ENCODE data around the gene KLF13. TPM values are rescaled to one million over a fixed set of nuclear protein-coding genes. Genes with fewer than 3 reads are reported as not detected.
"Not testable (repeated sequence)": the region's sequence is repeated elsewhere in the genome, so short reads cannot be mapped to it uniquely, and the experiment has no call there.

Gene KLF13
- total and polyA plus RNA-seq, 3 experiments from 2014 or later = 109 to 147 (median 145) TPM

DNA sequence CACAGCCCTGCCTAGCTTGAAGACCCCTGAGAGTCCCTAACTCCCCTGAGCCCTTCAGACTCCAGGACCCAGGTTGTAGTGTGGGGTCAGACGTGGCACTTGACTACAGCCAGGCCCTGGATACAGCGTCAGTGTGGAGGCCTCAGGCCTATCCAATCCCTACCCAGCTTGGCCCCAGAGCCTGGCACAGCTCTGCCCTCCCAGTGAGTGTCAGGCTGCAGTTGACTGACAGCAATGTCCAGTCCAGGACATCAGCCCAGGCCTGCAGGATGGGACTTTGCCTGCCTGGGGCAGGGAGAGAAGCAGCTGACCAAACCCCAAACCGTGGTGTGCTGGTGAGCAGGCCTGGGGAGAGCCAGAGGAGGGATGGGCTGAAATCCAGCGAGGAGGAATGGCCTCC lies 27.3 kb downstream of the KLF13 start:
- H3K27me3 ChIP-seq (ENCODE audit: insufficient read depth, low read length, poor library complexity, severe bottlenecking) = no peaks in the 10 kb centered on the region
- ChIA-PET CTCF (interaction anchor here (0.8 to 13.0 kb wide), 7 partner anchors 9 to 153 kb away, joined by 3 to 224 read pairs (median 4); no protein-coding TSS in a partner anchor), POLR2A (interaction anchor here (1.0 to 2.1 kb wide), 3 partner anchors 25 to 81 kb away, joined by 4 to 11 read pairs (median 8); partner anchors contain the start of gene KLF13)
- peaks cover 0 to 1% of the 10 kb centered on the region in 2 donors for H3K27me3 Mint-ChIP-seq
- H3K9me3 ChIP-seq (ENCODE audit: low read length) = no peaks in the 10 kb centered on the region
- H3K4me3 Mint-ChIP-seq = peak overlapping the region; percentile 73 to 87 (median 82)
- H3K27ac Mint-ChIP-seq = peak overlapping the region; percentile 90 to 98 (median 96)
- no peaks in the 10 kb centered on the region for H3K9me3 Mint-ChIP-seq
- H3K36me3 ChIP-seq (ENCODE audit: insufficient read depth, low read length) = no peaks in the 10 kb centered on the region
- no peak for DNase-seq
- H3K4me3 ChIP-seq (ENCODE audit: low read length) = peak overlapping the region; percentile 33
- peak overlapping the region; percentile 67 for H3K27ac ChIP-seq (ENCODE audit: low read depth, low read length)
- H3K4me1 ChIP-seq (ENCODE audit: insufficient read depth, low read length) = peaks cover 100% of the 10 kb centered on the region
- peaks cover 96 to 99% (median 98%) of the 10 kb centered on the region in 3 donors for H3K4me1 Mint-ChIP-seq
- peaks cover 0 to 62% (median 11%) of the 10 kb centered on the region in 3 donors for H3K36me3 Mint-ChIP-seq

DNA sequence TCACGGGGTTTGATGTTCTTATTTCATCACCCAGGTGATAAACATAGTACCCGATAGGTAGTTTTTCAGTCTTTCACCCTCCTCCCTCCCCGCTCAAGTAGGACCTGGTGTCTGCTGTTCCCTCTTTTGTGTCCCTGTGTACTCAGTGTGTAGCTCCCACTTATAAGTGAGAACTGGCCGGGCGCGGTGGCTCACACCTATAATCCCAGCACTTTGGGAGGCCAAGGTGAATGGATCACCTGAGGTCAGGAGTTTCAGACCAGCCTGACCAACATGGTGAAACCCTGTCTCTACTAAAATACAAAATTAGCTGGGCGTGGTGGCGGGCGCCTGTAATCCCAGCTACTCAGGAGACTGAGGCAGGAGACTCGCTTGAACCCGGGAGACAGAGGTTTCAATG lies 29.5 kb downstream of the KLF13 start:
- DNase-seq; H3K27ac ChIP-seq (ENCODE audit: low read depth, low read length); H3K27me3 Mint-ChIP-seq; H3K36me3 ChIP-seq (ENCODE audit: insufficient read depth, low read length); H3K9me3 Mint-ChIP-seq; H3K27me3 ChIP-seq (ENCODE audit: insufficient read depth, low read length, poor library complexity, severe bottlenecking); H3K9me3 ChIP-seq (ENCODE audit: low read length): not testable (repeated sequence)
- ChIA-PET CTCF (interaction anchor here (1.0 to 15.0 kb wide), 7 partner anchors 4 to 133 kb away, joined by 3 to 224 read pairs (median 19); no protein-coding TSS in a partner anchor), POLR2A (interaction anchor here (1.0 to 12.8 kb wide), 5 partner anchors 10 to 79 kb away, joined by 3 to 145 read pairs (median 7); no protein-coding TSS in a partner anchor)
- H3K4me3 ChIP-seq (ENCODE audit: low read length) = peak overlapping the region; percentile 55
- peaks cover 100% of the 10 kb centered on the region for H3K4me1 ChIP-seq (ENCODE audit: insufficient read depth, low read length)
- Mint-ChIP-seq H3K4me3 (peak overlapping the region in 6 of 7 donors; percentile 80 to 85 (median 82)), H3K36me3 (peaks cover 0 to 52% (median 9%) of the 10 kb centered on the region in 3 donors), H3K27ac (peak overlapping the region; percentile 83 to 99 (median 95)), H3K4me1 (peaks cover 95 to 98% (median 96%) of the 10 kb centered on the region in 3 donors)

DNA sequence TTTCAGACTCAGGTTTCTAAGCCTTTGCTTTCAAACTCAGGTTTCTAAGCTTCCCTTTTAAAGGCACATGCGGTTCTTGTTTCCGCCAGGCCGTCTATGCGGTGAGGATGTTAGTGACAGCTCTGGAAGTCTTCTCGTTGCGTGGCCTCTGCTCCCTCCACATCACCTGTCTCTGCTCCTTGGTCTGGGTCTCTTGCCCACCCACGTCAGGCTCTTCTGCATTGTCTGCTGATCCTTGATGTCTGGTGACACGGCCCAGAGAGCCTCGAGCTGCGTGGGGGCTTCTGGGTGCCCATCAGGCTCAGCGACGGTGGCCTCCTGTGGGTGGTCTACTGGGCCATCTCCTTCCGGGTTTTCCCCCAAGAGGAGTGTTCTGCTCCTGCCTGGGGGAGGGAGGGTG lies 30.5 kb downstream of the KLF13 start:
- Mint-ChIP-seq H3K4me3 (peak overlapping the region; percentile 80 to 85 (median 83)), H3K27me3 (peaks cover 0 to 1% of the 10 kb centered on the region in 2 donors)
- DNase-seq = peak in 2 of 5 donors; percentile 60 to 69

DNA sequence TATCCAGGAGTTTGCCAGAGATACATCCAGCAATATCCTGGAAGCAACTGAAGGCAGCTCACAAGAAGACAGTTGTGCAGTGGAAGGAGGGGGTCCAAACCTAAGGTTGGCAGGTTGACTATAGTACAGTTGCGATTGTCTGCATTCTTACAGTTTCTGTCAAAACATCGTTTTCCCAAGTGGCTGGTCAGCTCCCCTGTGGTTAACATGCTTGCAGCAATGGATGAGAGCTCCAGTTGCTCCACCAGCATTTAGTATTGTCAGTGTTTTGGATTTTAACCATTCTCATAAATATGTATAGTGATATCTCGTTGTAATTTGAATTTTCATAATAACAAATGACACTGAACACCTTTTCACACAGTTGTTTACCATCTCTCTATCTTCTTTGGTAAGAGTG lies 31.5 kb downstream of the KLF13 start:
- Histone ChIP-seq H3K4me1 (ENCODE audit: insufficient read depth, low read length) (peaks cover 100% of the 10 kb centered on the region), H3K9me3 (ENCODE audit: low read length) (no peaks in the 10 kb centered on the region), H3K27me3 (ENCODE audit: insufficient read depth, low read length, poor library complexity, severe bottlenecking) (no peaks in the 10 kb centered on the region), H3K36me3 (ENCODE audit: insufficient read depth, low read length) (no peaks in the 10 kb centered on the region), H3K4me3 (ENCODE audit: low read length) (peak overlapping the region; percentile 23), H3K27ac (ENCODE audit: low read depth, low read length) (no peak overlapping the region)
- H3K4me3 Mint-ChIP-seq = peak overlapping the region; percentile 48 to 85 (median 82)
- H3K36me3 Mint-ChIP-seq = peaks cover 0 to 42% (median 9%) of the 10 kb centered on the region in 3 donors
- POLR2A ChIA-PET = interaction anchor here (0.9 to 12.8 kb wide), 6 partner anchors 8 to 144 kb away, joined by 3 to 145 read pairs (median 8); partner anchors contain the start of gene KLF13
- peaks cover 0 to 1% of the 10 kb centered on the region in 2 donors for H3K27me3 Mint-ChIP-seq
- CTCF ChIA-PET = interaction anchor here (0.6 to 15.0 kb wide), 8 partner anchors 5 to 150 kb away, joined by 3 to 224 read pairs (median 16); no protein-coding TSS in a partner anchor
- H3K27ac Mint-ChIP-seq = peak overlapping the region; percentile 83 to 99 (median 94)
- peaks cover 95 to 98% (median 96%) of the 10 kb centered on the region in 3 donors for H3K4me1 Mint-ChIP-seq
- no peaks in the 10 kb centered on the region for H3K9me3 Mint-ChIP-seq
- no peak for DNase-seq

More for the DNA sequence above, 30.5 kb downstream of the KLF13 start:
- peaks cover 95 to 98% (median 96%) of the 10 kb centered on the region in 3 donors for H3K4me1 Mint-ChIP-seq
- Histone ChIP-seq H3K9me3 (ENCODE audit: low read length) (no peaks in the 10 kb centered on the region), H3K4me1 (ENCODE audit: insufficient read depth, low read length) (peaks cover 100% of the 10 kb centered on the region), H3K27me3 (ENCODE audit: insufficient read depth, low read length, poor library complexity, severe bottlenecking) (no peaks in the 10 kb centered on the region), H3K36me3 (ENCODE audit: insufficient read depth, low read length) (no peaks in the 10 kb centered on the region), H3K27ac (ENCODE audit: low read depth, low read length) (peak overlapping the region; percentile 38), H3K4me3 (ENCODE audit: low read length) (peak overlapping the region; percentile 55)
- ChIA-PET CTCF (interaction anchor here (1.1 to 15.0 kb wide), 9 partner anchors 5 to 142 kb away, joined by 3 to 224 read pairs (median 13); no protein-coding TSS in a partner anchor), POLR2A (interaction anchor here (0.9 to 12.8 kb wide), 8 partner anchors 9 to 143 kb away, joined by 3 to 145 read pairs (median 6); no protein-coding TSS in a partner anchor)
- peak overlapping the region; percentile 83 to 99 (median 95) for H3K27ac Mint-ChIP-seq
- no peaks in the 10 kb centered on the region for H3K9me3 Mint-ChIP-seq
- peaks cover 0 to 46% (median 9%) of the 10 kb centered on the region in 3 donors for H3K36me3 Mint-ChIP-seq

DNA sequence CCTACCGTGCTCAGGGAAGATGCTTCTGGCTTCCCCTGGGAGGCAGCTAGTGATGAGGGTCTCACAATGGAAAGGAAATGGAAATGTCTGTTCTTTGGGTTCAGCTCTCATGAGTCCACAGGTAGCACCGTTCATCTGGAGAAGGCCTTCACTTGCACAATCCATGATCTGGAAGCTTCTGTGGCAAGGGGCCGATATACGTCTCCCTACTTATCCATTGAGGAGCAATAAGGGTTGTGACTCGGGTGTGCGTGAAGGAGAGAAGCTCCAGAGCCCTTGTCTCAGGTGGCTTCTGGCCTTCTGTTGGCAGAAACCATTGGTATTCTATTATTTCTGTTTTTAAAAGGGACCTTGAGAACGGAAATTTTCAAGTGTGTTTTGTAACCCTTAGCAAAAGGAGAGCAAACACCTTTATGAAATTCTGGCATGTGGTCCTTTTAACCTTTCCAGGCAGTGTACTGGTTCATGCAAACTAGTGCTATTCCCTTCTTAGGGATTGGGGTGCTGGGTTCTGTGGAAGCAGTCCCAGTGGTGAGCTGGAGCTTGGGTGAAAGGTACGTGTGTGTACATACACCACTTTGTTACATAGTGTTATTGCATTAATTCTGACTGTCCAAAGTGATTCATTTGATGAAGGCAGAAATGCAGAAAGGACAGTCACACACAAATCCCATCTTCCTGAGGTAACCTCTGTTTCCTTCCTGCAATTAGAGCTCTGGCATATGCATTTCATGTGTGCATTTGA lies 32.5 kb downstream of the KLF13 start:
- POLR2A ChIA-PET = interaction anchor here (5.3 to 12.8 kb wide), 2 partner anchors 14 to 32 kb away, joined by 62 to 145 read pairs; partner anchors contain the start of gene KLF13
- Histone ChIP-seq H3K27ac (ENCODE audit: low read depth, low read length) (peak overlapping the region; percentile 90), H3K9me3 (ENCODE audit: low read length) (no peaks in the 10 kb centered on the region), H3K27me3 (ENCODE audit: insufficient read depth, low read length, poor library complexity, severe bottlenecking) (no peaks in the 10 kb centered on the region), H3K4me3 (ENCODE audit: low read length) (peak overlapping the region; percentile 56), H3K4me1 (ENCODE audit: insufficient read depth, low read length) (peaks cover 100% of the 10 kb centered on the region), H3K36me3 (ENCODE audit: insufficient read depth, low read length) (no peaks in the 10 kb centered on the region)
- H3K27ac Mint-ChIP-seq = peak overlapping the region; percentile 83 to 99 (median 95)
- no peaks in the 10 kb centered on the region for H3K9me3 Mint-ChIP-seq
- peaks cover 0 to 44% (median 9%) of the 10 kb centered on the region in 3 donors for H3K36me3 Mint-ChIP-seq
- CTCF ChIA-PET = interaction anchor here (0.6 to 15.0 kb wide), 7 partner anchors 7 to 151 kb away, joined by 3 to 224 read pairs (median 26); no protein-coding TSS in a partner anchor
- peaks cover 0 to 1% of the 10 kb centered on the region in 2 donors for H3K27me3 Mint-ChIP-seq
- H3K4me3 Mint-ChIP-seq = peak overlapping the region; percentile 56 to 85 (median 82)
- H3K4me1 Mint-ChIP-seq = peaks cover 96 to 98% (median 97%) of the 10 kb centered on the region in 3 donors
- no peak for DNase-seq

DNA sequence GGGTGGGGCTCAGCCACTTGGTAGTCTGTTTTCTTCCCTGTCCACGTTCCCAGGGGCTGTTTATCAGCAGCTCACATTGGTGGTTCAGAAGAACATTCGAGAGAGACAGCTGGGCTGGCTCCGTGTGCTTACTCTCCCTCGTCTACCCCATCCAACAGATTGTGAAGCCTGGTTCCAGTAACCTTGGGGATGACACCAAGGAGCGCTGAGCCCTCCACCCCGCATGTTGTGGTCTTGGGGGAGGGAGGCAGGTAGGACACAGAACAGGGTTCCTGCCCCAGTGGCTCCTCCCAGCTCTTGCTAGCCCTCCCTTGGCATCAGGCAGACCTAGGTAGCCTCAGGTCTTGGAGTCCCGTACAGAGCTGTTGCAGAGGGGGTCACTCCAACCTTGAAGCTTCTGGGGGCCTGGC lies 33.1 kb downstream of the KLF13 start:
- DNase-seq = no peak
- CTCF ChIA-PET = interaction anchor here (2.3 to 15.0 kb wide), 7 partner anchors 8 to 145 kb away, joined by 8 to 224 read pairs (median 26); no protein-coding TSS in a partner anchor
- peak overlapping the region; percentile 56 to 85 (median 72) for H3K4me3 Mint-ChIP-seq
- Histone ChIP-seq H3K27ac (ENCODE audit: low read depth, low read length) (peak overlapping the region; percentile 90), H3K9me3 (ENCODE audit: low read length) (no peaks in the 10 kb centered on the region), H3K4me3 (ENCODE audit: low read length) (peak overlapping the region; percentile 56), H3K27me3 (ENCODE audit: insufficient read depth, low read length, poor library complexity, severe bottlenecking) (no peaks in the 10 kb centered on the region), H3K4me1 (ENCODE audit: insufficient read depth, low read length) (peaks cover 100% of the 10 kb centered on the region), H3K36me3 (ENCODE audit: insufficient read depth, low read length) (no peaks in the 10 kb centered on the region)
- peaks cover 0 to 45% (median 8%) of the 10 kb centered on the region in 3 donors for H3K36me3 Mint-ChIP-seq
- peak overlapping the region; percentile 83 to 99 (median 95) for H3K27ac Mint-ChIP-seq
- peaks cover 0 to 1% of the 10 kb centered on the region in 2 donors for H3K27me3 Mint-ChIP-seq
- no peaks in the 10 kb centered on the region for H3K9me3 Mint-ChIP-seq
- POLR2A ChIA-PET = interaction anchor here (0.9 to 12.8 kb wide), 5 partner anchors 15 to 124 kb away, joined by 3 to 145 read pairs (median 15); partner anchors contain the start of gene KLF13
- peaks cover 98 to 100% (median 99%) of the 10 kb centered on the region in 3 donors for H3K4me1 Mint-ChIP-seq

DNA sequence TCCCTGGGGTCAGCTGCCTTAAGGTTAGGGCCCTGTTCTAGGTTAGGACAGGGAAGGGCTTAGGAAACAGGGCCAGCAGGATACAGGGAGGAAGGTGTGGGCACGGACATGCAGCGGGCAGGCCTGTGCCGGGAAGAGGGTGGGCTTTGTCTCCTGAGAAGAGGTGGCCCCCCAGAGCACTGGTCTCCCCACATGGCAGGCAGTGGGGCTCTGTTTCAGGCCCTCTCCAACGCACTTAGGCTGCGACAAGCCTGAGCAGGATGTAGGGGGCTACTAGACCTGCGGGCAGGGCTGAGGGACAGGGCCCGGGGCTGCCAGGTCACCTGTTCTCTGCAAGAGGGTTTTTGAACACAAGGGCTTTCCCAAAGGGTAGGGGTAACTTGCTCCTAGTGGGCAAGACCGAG lies 33.5 kb downstream of the KLF13 start:
- Mint-ChIP-seq H3K4me3 (peak overlapping the region; percentile 69 to 86 (median 82)), H3K4me1 (peaks cover 98 to 100% (median 99%) of the 10 kb centered on the region in 3 donors), H3K36me3 (peaks cover 0 to 41% (median 8%) of the 10 kb centered on the region in 3 donors), H3K9me3 (no peaks in the 10 kb centered on the region), H3K27me3 (peaks cover 0 to 1% of the 10 kb centered on the region in 2 donors), H3K27ac (peak overlapping the region; percentile 83 to 99 (median 95))
- Histone ChIP-seq H3K4me1 (ENCODE audit: insufficient read depth, low read length) (peaks cover 100% of the 10 kb centered on the region), H3K4me3 (ENCODE audit: low read length) (peak overlapping the region; percentile 56), H3K27ac (ENCODE audit: low read depth, low read length) (peak overlapping the region; percentile 90), H3K36me3 (ENCODE audit: insufficient read depth, low read length) (no peaks in the 10 kb centered on the region), H3K27me3 (ENCODE audit: insufficient read depth, low read length, poor library complexity, severe bottlenecking) (no peaks in the 10 kb centered on the region), H3K9me3 (ENCODE audit: low read length) (no peaks in the 10 kb centered on the region)
- ChIA-PET CTCF (interaction anchor here (1.1 to 15.0 kb wide), 10 partner anchors 8 to 129 kb away, joined by 3 to 224 read pairs (median 18); no protein-coding TSS in a partner anchor), POLR2A (interaction anchor here (0.5 to 12.8 kb wide), 8 partner anchors 9 to 123 kb away, joined by 3 to 145 read pairs (median 9); partner anchors contain the start of gene KLF13)
- DNase-seq = no peak
